Measurements from ENCODE around the gene PLGRKT.

The PLGRKT gene

GRCh38 chr9:5310851-5311250 lies 126.9 kb downstream of the PLGRKT start:
- no peak for DNase-seq (ENCODE audit: low spot score)

Measured in NAMALWA (cell line).